Stimulated activated CD4-positive, alpha-beta T cell treated with anti-CD3 and anti-CD28 coated beads, Interleukin-12 subunit alpha, Interleukin-12 subunit beta, amount 100 ng/mL, for 4 hours (primary cell): ENCODE data around the gene GOLGA6A.
"Not testable (repeated sequence)": the region's sequence is repeated elsewhere in the genome, so short reads cannot be mapped to it uniquely, and the experiment has no call there.

Experiments
- DNase-seq: peaks from one replicate; pipeline ENCODE4 v3.0.0-alpha.2; 2020

GOLGA6A gene, protein sequence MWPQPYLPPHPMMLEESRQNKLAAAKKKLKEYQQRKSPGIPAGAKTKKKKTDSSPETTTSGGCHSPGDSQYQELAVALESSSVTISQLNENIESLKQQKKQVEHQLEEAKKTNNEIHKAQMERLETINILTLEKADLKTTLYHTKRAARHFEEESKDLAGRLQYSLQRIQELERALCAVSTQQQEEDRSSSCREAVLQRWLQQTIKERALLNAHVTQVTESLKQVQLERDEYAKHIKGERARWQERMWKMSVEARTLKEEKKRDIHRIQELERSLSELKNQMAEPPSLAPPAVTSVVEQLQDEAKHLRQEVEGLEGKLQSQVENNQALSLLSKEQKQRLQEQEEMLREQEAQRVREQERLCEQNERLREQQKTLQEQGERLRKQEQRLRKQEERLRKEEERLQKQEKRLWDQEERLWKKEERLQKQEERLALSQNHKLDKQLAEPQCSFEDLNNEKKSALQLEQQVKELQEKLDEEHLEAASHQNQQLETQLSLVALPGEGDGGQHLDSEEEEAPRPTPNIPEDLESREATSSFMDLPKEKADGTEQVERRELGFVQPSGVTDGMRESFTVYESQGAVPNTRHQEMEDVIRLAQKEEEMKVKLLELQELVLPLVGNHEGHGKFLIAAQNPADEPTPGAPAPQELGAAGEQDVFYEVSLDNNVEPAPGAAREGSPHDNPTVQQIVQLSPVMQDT

GRCh38 chr15:74082450-74082849 lies at the start of gene GOLGA6A:
Gene GOLGA6A, minus strand, starts transcription at chr15:74082550. Its CDS starts 41 bp downstream, at chr15:74082509.
- not testable (repeated sequence) for DNase-seq

GRCh38 chr15:74131628-74132413 lies 49.5 kb upstream of the GOLGA6A start:
- DNase-seq = no peak

GRCh38 chr15:74130849-74131627 lies 48.7 kb upstream of the GOLGA6A start:
- no peak for DNase-seq

GRCh38 chr15:74130155-74130848 lies 48.0 kb upstream of the GOLGA6A start, which contains the start of gene ISLR2:
Gene ISLR2, plus strand, starts transcription at chr15:74130586. Its CDS starts 2,169 bp downstream, at chr15:74132755.
- DNase-seq = no peak

- DNase-seq = no peak
These were observed 47.3 kb upstream of the GOLGA6A start for GRCh38 chr15:74129586-74130154.

DNA sequence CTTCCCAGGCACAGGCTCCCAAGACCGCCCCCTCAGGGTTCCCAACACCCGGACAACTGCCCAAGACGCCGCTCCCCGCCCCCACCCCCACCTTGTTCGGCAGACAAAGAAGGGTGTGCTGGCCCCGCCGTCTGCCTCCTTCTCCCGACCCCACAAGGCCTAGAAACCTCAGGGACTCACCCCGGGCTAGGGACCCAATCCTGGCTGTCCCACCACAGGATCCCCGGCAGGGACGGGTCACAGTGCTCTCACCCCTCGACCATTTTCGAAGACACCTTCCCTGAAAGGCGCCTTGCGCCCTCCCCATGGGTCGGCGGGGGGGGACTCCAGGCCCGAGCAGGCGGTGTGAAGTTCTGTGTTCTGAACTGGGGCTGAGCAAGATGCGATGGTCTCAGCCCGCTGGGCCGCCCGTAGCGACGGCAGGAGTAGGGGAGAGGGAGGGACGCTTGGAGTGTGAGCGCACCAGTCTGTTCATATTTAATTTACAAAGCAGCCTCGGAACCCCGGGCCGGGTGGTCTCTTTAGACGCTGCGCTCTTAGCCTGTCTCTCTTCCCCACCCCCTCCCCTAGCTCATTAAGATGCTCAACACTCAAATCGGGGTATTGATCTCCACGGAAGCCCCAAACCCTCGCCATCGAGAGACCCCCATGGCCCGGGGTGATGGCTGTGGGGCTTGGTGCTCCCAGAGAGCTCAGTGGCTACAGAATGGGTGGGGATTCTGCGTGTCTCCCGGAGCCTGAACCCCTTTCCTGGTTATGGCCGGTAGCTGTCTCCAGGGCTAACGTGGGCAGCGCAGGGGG lies 46.6 kb upstream of the GOLGA6A start:
- DNase-seq = no peak

DNA sequence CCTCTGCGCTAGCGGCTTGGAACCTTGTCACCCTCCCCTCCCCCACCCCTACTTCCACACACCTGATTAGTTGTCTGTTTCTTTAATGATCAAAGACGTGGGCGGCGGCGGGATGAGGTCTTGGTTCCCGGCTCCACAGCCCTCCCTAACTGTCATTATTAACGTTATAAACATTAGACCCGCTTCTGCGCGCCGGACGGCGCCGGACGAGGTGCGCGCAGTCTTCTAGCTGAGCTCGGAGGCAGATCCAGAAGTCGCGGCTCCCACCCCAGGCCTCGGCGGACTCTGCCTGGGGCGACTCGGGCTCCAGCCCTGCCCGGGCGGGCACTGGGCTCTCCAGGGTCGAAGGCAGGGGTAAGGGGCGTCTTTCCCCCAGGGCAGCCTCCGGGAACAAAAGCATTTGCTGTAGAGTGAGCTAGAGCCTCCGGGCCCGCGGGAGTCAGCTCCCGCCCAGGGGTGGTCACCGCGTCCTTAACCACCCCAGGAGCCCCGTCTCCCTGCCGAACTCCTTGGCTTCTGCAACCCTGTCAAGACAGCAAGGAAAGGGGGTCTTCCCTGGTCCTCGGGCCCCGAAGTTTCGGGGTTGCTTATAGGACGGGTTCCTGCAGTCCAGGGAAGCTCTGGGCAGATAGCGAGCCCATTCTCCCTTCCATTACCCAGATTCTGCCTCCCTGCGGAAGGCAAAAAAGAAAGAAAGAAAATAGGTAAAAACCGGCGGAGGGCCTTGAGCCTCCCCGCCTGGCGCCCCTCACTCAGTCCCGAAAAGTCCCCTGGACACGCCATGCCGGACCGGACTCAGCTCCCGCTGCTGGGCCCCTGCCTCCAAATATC lies 45.8 kb upstream of the GOLGA6A start:
- DNase-seq = no peak

DNA sequence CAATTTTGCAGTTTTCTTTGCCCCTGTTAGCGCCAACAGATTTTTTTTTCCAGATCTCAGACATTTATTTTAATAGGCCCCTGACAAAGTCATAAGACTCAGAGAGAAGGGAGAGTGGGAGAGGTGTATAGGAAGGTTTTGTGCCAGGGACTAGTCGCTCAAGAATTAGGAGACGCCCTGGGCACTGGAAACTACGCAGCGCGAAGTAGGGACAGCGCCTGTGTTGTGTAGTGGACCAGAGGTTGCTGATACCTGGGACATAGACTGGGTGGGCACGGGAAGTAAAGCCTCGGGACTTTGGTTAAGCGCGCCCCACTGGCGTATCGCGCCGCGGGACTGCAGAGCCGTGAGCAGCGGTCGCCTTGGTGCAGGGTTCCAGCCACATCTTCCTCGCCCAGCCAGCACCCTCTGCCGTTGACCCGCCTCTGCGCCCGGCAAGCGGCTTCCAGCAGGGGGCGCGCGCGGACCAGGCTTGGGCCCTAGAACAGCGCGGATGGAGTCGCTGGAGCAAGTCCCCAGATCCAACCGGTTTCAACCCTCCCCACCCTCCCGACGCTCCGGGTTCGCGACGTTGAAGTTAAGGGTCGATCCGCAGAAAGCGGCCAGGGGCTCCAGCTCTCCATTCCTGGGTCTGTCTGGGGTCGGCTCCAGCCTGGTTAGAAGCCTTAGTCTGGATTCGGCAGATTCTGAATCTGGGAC lies 45.1 kb upstream of the GOLGA6A start:
- DNase-seq = peak; percentile 88

DNA sequence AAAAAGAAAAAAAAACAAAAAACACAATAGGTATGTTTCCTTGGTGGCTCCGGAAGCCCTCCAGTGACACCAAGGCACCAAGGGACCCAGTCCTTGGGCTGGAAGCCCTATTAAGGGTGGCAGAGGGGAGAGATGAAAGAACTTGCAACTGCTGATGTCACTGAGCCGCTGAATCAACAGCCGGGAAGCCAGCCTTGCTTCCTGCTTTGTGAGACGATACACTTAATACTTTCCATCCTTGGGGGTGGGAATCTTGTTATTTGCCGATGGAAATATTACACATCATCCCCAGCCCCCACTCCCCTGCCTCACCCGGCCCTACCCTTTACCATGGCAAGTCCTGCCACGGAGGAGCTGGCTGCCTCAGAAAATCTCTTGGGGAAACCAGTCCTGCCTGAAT lies 42.4 kb upstream of the GOLGA6A start:
- DNase-seq = no peak

- DNase-seq = no peak
These were observed 41.8 kb upstream of the GOLGA6A start for GRCh38 chr15:74124196-74124595.

DNA sequence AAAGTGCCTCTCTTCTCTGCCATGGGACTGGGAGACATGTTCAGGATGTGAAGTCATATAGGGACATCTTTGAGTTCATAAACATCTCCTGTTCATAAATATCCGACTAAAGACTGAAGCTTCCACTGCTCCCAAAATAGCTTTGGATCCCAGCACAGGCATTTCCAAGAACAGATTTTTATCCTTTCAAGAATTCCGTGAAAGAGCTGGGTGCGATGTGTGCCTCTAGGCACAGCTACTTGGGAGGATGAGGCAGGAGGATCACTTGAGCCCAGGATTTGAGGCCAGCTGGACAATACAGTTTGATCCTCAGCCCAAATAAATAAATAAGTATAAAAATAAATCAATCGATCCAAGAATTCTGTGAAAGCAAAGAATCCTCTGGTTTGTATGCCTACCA lies 41.3 kb upstream of the GOLGA6A start:
- DNase-seq = no peak

DNA sequence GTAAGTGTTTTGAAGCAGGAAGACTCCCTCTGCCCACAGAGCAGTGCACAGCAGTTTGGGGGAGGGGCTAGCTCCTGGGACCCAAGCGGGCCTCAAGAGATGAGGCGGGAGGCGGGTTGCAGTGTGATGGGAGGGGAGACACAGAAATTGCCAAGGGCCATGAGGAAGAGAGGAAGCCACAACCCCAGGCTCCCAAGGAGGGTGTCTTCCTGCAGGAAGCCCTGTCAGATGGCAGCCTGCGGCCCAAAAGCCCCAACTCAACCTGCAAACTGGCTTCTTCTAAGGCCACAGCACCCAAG lies 40.7 kb upstream of the GOLGA6A start:
- DNase-seq = no peak

GRCh38 chr15:74122403-74123130 lies 40.2 kb upstream of the GOLGA6A start:
- DNase-seq = no peak

DNA sequence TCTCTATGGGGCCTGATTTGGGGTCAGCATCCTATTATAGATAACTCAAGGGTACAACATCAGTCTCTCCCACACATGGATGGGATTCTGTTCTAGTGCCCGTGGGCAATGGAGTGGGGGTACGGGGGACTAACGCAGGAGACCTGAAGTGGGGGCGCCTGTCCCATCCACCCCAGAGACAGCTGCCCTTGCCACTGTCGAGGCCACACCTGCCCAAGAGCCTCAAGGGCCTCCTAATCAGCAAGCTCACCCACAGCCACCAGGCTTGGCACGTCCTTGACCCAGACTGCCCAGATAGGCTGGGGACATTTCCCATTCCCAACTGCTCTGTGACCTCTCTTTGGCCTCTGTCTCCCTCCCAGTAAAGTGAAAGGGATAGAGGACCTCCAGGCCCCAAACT lies 39.5 kb upstream of the GOLGA6A start:
- no peak for DNase-seq

GRCh38 chr15:74121039-74121438 lies 38.7 kb upstream of the GOLGA6A start:
- DNase-seq = no peak

- no peak for DNase-seq
These were observed 38.1 kb upstream of the GOLGA6A start for GRCh38 chr15:74120426-74120825.

- no peak for DNase-seq
These were observed 27.4 kb upstream of the GOLGA6A start for GRCh38 chr15:74109713-74110112.

GRCh38 chr15:74108611-74109010 lies 26.3 kb upstream of the GOLGA6A start:
- DNase-seq = not testable (repeated sequence)

- DNase-seq = no peak
These were observed 25.8 kb upstream of the GOLGA6A start for GRCh38 chr15:74108111-74108510.
